GM19463 (cell line): ENCODE data around the gene GPR151.
"Not testable (repeated sequence)": the region's sequence is repeated elsewhere in the genome, so short reads cannot be mapped to it uniquely, and the experiment has no call there.

Experiments
- ATAC-seq: cut with Tn5 transposase; IDR thresholded peaks from one replicate; pipeline ENCODE4 v1.9.1; 2021; ENCODE audit warnings: mild to moderate bottlenecking, moderate library complexity; ENCODE audit not compliant: unreplicated experiment

Gene GPR151

DNA sequence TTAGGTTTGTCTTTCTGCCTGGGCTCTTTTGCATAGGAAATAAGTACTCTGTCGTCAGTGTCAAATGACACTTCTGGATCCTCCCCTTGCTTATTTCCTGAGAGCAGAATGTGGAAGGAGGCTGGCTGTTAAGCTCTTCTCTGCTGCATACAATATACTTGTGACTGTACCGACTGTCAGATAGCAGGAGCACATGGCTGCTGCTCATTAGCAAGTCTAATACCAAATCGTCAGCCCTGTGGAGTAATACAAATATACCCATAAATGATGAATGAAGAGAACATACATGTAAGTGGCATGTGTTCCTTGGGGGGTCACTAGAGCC, at the start of gene GPR151:
TSS of gene GPR151 (minus strand) at position 40 of the 325 bp plus-strand sequence. CDS start 77 bp downstream, outside the sequence.
- no peak for ATAC-seq

DNA sequence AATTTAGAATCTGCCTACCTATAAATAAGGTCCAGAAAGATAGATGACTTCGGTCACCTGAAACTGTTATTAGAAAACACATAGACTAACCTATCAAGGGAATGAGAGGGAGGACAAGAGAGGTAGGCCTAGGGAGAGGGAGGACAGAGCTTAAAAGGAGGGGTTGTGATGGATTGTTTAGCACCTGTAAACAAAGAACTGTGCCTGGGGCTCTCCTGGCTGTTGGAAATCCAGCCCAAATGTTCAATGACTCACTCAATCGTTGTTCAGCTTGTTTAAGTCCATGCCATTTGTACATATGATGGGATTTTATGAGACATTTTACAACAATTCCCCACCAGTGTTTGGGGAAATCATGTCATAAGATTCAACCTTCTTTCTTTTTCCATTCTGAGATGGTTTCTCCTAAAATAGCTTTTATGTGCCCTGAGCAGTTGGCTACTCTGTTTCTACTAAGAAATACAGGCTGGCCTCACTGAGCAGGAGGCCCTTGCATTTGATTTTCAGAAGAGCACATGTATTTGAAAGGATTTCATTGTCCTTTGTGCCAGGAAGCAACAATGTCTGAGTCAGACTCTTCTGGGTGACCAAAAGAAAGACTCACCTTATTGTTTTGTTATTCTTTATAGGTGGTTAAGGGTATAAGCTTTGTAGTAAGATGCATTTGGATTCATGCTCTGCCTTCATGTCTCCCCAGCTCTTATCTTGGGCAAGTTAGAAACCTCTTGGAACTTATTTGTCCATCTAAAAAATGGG, 48.2 kb upstream of the GPR151 start:
- no peak for ATAC-seq

DNA sequence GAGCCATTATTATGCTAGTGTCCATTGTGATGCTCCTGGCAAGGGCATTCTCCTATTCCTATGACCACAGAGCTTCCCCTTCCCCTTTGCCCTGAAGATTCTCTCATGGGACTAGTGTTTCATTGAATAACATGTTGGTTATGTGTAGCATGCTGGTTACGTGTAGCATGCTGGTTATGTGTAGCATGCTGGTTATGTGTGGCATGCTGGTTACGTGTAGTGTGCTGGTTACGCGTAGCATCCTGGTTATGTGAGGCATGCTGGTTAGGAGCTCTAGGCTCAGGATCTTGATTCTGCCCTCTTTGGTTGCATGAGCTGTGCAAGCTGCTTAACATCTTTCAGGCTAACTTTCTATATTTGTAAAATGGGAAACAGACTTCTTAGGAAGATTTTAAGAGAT, 46.5 kb upstream of the GPR151 start:
- ATAC-seq: no peak

DNA sequence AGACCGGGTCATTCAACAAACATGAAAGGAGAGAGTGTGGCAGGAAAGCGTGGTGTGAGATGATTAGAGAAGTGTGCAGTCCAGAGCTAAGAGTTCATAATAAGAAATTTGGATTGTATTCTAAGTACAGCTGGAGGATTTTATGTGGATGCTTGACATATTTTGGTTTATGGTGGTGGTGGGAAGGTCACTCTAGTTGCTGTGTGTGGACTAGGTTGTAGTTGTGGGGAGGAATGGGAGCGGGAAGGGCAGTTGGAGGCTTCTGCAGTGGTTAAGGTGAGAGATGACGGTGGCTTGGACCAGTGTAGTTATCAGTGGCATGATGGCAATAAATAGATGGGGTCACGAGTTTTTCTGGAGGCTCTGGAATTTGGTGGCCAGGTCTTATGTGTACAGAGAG, 45.7 kb upstream of the GPR151 start:
- no peak for ATAC-seq

DNA sequence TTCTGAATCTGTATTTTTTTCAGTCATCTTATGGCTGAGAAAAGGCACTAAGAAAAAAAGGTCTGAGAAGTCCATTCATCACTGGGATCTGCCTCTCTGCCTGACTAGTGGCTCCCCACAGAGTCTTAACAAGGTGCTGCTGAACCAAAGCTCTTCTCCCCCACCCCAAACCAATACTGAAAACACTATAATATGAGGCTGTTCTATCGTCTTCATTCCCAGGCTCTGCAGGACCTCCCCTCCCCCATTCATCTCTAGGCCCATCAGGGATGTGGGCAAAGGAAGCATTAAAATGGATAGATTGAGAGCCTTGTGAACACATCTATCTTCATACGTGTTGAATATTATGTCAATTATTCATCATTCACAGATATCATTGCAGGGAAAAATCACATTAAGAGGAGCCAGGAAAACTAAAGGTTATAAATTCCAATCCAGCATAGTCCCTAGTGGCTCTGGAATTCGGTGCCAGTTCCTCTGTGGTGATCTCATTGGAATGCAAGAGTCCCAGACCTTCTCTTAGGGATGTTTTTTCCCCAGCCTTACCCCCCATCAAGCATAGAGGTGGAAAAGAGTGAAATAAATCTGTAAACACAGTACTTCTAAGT, 44.3 kb upstream of the GPR151 start:
- no peak for ATAC-seq

DNA sequence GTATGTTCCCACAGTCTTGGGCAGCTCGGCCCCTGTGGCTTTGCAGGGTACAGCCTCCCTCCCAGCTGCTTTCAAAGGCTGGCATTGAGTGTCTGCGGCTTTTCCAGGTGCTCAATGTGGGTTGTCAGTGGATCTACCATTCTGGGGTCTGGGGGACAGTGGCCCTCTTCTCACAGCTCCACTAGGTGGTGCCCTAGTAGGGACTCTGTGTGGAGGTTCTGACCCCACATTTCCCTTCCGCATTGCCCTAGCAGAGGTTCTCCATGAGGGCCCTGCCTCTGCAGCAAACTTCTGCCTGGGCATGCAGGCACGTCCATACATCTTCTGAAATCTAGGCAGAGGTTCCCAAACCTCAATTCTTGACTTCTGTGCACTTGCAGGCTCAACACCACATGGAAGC, 40.9 kb upstream of the GPR151 start:
- not testable (repeated sequence) for ATAC-seq

DNA sequence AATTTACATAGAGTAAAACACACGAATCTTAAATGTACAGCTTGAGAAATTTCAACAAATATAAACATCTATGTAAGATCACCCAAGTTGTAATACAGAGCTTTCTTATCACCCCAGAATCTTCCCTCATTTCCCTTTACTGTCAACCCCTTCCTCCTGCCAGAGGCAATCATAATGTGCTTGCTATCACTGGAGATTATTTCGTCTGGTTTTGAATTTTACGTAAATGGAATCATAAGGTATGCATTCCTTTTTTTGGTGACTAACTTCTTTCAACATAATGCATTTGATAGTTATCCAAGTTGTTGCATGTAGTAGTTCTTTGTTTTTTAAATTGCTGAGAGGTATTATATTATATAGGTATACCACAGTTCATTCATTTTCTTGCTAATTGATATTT, 37.5 kb upstream of the GPR151 start:
- ATAC-seq: no peak

DNA sequence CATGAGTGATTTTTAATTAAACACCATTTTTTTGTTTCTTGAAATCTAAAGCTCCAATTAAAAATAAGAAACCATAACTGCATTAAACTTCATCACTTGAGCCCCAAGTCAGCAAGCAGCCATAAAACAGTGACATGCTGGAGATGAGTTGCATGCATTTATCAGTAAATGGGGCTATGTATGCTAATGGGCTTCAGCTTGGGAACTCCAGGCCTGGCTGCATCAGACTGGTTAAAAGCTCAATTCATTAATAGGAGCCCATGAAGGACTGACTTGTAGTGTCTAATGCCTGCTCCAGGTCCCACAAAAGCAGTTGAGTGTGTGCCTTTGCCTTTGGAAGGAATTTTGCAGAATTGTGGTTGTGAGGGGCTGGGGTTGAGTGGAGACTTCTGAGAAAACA, 33.6 kb upstream of the GPR151 start:
- ATAC-seq: no peak

DNA sequence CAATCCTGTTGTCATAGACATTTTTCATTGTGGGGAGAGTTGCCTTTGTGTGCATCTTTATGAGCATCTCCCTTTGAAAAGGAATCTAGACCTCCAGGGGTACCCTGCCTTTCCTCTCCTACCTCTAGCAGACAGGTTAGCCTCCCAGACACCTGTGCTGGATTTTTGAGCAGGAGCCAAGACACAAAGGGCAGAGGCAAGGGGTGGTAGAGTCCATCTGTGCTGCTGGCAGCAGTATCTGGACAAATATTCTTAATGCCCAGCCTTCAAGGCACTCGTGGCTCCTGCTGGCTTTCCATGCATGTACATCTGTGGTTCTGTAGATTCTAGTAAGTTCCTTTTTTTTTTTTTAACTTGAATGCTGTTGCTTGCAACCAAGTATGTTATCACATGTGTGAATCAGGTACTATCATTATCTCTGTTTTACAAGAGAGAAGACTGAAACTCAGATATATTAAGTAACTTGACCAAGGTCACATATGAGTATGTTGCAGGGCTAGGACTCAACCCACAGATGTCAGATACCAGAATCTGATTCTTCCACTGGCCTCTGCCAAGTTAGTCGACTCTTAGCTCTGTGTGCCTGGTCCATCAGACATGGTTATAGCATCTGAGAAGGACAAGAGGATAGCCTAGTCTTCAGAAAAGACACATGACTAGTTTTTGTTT, 32.9 kb upstream of the GPR151 start:
- peak; percentile 62 for ATAC-seq

DNA sequence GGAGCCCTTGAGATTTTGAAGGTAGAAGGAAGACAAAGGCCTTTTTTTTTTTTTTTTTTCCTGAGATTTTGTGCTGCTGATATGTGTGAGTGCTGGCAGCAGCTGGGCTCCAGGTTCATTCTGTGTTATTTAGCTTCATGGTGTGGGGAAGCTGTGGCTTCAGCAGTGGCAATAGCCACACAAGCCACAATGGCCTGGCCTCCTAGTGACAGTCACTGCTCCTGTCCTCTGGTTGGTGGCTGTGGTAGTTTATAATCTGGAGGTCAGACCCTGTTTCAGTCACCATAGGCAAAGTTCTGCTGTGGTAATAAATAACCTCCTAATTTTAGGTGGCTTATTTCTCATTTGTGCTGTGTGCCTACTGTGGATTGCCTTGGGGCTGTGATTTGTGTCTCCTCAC, 28.2 kb upstream of the GPR151 start:
- no peak for ATAC-seq

DNA sequence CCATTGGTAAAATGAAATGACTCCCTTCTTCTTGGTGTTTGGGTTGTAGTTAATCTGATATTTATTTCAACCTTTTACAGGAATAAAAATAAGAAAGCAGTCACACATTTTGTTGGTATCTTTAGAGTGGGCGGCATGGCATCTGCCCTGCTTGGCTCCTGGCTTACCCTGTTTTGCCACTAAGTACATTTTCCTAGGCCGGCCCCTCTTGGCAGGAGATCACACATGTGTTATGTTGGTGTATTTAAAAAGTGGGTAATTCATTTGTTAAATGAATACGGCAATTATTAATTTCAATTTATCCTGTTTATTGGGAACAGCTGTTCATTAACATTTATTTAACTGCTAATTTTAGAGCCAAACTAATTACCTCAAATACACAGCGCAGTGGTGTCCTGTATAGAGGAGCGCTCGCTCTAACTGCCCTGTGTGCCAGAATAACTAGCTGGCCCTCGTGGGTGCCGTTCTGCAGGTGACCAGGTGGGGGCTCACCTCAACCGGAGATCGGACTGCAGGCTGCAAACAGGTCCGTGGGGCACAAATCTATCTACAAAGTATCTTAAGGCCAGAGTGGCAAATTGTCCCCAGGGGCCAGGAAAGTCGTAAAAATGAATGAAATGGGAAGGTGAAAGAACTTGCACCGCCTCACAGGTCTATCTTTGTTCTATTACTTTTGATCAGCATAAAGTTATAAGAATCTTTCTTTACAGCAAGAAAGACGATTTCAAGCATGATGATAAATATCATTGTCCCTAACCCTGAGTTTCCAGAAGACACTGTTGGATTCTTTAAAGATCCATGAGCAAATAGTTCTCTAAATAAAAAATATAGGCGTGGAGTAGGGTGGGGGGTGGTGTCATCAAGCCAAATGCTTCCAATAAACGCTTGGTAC, 26.2 kb upstream of the GPR151 start:
- ATAC-seq: peak; percentile 100

DNA sequence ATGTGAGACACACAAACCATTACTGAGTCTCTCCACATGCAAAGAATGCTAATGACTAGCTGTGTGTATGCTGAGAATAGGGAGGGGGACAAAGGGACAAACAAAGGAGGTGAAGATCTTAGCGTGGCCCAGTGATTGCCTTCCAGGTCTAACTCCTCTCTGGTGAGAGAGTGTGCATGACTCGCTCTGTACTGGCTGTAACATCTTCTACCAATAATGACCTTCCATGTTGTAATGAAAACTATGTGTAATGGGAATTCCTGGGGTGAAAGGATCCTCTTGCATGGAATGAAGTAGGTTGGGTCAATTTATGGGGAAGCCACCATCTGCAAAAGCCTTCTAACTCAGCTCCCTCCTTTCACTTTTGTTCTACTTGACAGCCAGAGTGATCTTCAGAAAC, 24.4 kb upstream of the GPR151 start:
- no peak for ATAC-seq

DNA sequence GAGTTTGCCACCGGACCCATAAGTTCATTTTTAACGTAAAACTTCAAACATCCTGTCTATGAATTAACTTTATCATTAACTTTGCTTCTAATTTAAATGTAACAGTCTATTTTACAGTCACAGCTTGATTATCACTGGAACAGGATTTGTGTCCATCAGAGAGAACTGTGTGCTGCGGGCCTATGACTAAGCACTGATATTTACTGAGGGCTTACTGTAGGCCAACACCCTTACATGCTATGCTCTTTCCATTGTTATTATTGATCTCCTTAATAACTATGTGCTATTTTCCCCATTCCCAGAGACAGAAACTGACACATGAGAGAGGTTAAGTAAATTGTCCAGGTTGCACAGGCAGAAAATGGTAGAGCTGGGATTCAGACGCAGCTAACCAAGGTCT, 24.0 kb upstream of the GPR151 start:
- ATAC-seq: no peak

DNA sequence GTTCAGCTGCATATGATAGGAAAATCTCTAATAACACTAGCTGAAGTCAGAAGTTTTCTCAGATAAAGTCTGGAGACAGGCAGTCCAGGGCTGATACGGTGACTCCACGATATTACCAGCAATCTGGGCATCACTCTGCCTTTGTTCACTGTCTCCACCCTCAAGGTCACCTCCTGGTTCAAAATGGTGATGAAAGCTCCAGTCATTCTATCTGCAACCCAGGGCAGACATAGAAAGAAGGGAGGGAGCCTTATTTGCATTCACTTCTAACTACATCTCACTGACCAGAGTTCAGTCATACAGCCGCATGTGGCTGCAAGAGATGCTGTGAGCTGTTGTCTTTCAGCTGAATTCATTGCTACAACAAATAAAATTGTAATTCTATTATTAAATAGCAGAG, 22.4 kb upstream of the GPR151 start:
- no peak for ATAC-seq

DNA sequence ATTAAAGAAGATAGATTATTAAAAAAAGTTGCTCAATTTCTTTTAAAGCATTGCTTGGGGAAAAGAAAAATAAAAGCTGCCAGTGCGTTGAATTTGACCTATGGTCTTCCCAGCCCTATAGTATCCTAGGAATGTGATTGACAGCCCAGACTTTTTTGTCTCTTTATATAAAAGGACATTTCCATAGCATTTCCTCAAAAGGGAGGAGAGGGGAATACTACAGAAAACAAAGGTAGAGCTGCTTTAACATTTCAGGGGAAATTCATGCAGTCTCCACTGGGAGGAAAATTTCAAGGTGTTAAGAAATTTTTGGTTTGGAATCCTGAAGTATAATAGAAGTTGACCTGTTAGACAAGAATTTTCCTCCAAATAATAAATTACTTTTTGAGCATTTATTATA, 17.9 kb upstream of the GPR151 start:
- ATAC-seq: no peak

DNA sequence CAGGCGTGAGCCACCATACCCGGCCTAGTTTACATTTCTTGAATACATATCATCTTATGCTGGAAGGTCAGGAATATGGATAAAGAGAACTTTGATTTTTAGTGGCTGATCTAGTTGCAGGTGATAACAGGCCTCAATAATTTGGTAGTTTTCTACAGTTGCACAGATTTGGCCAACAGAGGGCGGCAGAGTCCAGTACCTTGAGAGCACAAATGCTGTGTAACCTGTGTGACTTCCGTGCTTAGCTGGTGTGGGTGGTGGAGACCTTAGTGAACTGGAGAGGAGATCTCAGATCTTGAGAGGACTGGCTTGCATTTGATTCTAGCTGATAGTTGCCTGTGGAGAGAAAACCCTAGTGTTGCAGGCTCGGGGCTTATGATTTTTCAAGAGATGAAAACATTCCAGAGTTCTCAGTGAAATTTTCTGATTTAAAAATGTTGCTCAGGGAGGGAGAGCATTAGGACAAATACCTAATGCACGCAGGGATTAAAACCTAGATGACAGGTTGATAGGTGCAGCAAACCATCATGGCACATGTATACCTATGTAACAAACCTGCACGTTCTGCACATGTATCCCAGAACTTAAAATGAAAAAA, 17.4 kb upstream of the GPR151 start:
- peak; percentile 90 for ATAC-seq

DNA sequence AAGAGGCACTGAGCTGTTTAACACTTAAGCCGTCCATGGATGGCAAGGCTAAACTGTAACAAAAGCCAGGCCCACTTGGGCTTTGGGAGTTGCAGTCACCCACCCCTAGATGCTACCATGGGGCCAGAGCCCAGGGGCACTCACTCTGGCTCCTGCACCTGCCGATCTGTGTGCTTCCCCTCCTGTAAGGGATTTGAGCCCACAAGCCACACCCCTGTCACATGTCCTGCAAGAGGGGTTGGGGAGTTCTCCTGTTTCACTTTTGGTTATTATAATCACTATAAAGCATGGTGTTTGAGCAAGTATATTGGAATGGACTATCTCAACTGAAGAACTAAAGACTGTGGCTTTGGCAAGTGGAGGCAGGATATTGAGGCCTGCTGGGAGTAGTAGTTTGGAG, 14.0 kb upstream of the GPR151 start:
- peak; percentile 71 for ATAC-seq

DNA sequence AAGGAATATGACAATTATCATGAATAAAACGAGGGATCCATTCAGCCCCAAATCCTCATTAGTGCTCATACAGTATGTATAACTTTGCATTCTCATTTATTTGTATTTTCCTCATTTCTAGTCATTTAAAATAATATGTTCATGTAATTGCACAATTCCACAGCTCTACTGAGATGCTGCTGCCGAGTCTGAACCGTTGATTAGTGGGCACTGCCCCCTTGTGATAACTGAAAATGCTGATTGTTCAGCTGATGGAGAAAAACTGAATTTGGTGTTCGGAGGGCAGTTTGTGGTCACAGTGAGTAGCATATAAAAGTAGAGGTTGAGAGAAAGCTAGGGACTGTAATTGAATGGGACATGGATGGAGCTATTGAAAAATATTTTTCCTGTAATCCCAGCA, 12.2 kb upstream of the GPR151 start:
- no peak for ATAC-seq

DNA sequence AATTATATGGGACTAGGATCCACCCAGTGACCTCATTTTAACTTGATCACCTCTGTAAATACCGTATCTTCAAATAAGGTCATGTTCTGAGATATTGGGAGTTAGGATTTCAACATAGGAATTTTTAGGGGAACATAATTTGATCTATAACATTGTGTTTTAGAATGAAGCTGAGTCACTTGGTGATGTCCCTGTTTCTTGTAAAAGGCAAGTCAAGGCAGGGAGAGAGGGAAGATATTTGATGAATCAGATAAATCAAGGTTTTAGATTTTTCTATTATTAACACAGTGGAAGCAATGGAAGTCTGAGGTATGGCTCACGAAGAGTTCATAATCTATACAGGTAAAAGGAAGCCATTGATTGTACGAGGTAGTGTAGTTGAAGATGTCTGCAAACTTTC, 11.8 kb upstream of the GPR151 start:
- ATAC-seq: no peak

DNA sequence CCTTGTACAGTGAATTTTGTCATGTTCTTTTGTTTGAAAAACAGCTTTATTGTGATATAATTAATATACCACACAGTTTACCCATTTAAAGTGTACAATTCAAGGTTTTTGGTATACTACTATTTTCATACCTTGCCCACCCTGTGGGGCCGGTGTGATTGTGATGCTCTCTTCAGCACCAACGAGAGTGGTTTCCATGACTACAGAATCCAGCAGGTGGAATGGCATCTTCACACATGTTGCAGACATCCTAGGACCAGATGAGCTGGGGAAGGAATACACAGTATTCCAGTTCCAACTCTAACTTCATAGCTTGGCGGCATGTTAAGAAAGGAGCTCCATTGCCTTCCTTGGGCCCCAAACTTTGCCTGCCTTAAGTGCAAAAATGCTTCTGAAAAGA, 7.7 kb upstream of the GPR151 start:
- ATAC-seq: no peak
